ENCODE data around the gene ARHGEF39. TPM values are rescaled to one million over a fixed set of nuclear protein-coding genes. Genes with fewer than 3 reads are reported as not detected.

Gene ARHGEF39
- total RNA-seq, 2 experiments from 2014 or later = 28.1 to 28.2 TPM

- DNase-seq = no peak
- intact Hi-C loops (cut with micrococcal nuclease) = no loop called here
- Mint-ChIP-seq H3K27ac (no peak overlapping the region), H3K4me3 (peak overlapping the region; percentile 75), H3K4me1 (ENCODE audit: low read depth) (peaks cover 21% of the 10 kb centered on the region), H3K36me3 (no peaks in the 10 kb centered on the region), H3K27me3 (no peaks in the 10 kb centered on the region), H3K9me3 (no peaks in the 10 kb centered on the region)
- ChIA-PET CTCF (interaction anchor here (1.5 to 5.2 kb wide), 4 partner anchors 32 to 79 kb away, joined by 4 to 21 read pairs (median 14); partner anchors contain the start of genes CCDC107 and RMRP), POLR2A (interaction anchor here (1.2 to 1.5 kb wide), 3 partner anchors 32 to 44 kb away, joined by 4 to 8 read pairs (median 4); partner anchors contain the start of genes CCDC107 and RMRP)
These were observed 25.3 kb upstream of the ARHGEF39 start for GRCh38 chr9:35690294-35690613.

- Mint-ChIP-seq H3K4me3 (peak within 1 kb of the TSS; percentile 75), H3K27ac (peak within 1 kb of the TSS; percentile 45), H3K9me3 (no peaks in the 10 kb centered on the region), H3K36me3 (no peaks in the 10 kb centered on the region), H3K27me3 (no peaks in the 10 kb centered on the region), H3K4me1 (ENCODE audit: low read depth) (peaks cover 21% of the 10 kb centered on the region)
- intact Hi-C loops (cut with micrococcal nuclease) = loop anchor here (2.0 to 5.0 kb wide), 3 partner anchors 25 to 813 kb away; partner anchors contain the start of gene ARHGEF39
- DNase-seq = no peak
- ChIA-PET CTCF (interaction anchor here (1.5 to 5.2 kb wide), 5 partner anchors 25 to 78 kb away, joined by 4 to 21 read pairs (median 7); partner anchors contain the start of genes ARHGEF39, CCDC107 and RMRP), POLR2A (interaction anchor here (1.2 to 1.8 kb wide), 4 partner anchors 32 to 43 kb away, joined by 4 to 8 read pairs (median 5); partner anchors contain the start of genes CCDC107, CREB3, RMRP and TLN1)
These were observed 24.7 kb upstream of the ARHGEF39 start, which contains the start of gene TPM2 for GRCh38 chr9:35689542-35690293. TSS of gene TPM2 (minus strand) at chr9:35689925. CDS start at chr9:35689817, 108 bp downstream.

- intact Hi-C loops (cut with micrococcal nuclease) = loop anchor here (2.0 to 5.0 kb wide), 3 partner anchors 24 to 813 kb away; partner anchors contain the start of gene ARHGEF39
- no peaks in the 10 kb centered on the region for H3K9me3 Mint-ChIP-seq
- H3K27ac Mint-ChIP-seq = peak overlapping the region; percentile 45
- ChIA-PET CTCF (interaction anchor here (0.6 to 5.2 kb wide), 13 partner anchors 8 to 77 kb away, joined by 3 to 28 read pairs (median 4); partner anchors contain the start of genes ARHGEF39, CCDC107, RMRP and TLN1), POLR2A (interaction anchor here (1.5 to 1.8 kb wide), 2 partner anchors 42 to 43 kb away, joined by 4 to 6 read pairs; partner anchors contain the start of genes CREB3 and TLN1)
- H3K4me3 Mint-ChIP-seq = peak overlapping the region; percentile 4
- no peaks in the 10 kb centered on the region for H3K27me3 Mint-ChIP-seq
- H3K36me3 Mint-ChIP-seq = no peaks in the 10 kb centered on the region
- peaks cover 21% of the 10 kb centered on the region for H3K4me1 Mint-ChIP-seq (ENCODE audit: low read depth)
- DNase-seq = no peak
These were observed 23.9 kb upstream of the ARHGEF39 start for GRCh38 chr9:35688558-35689541.

- Mint-ChIP-seq H3K27me3 (no peaks in the 10 kb centered on the region), H3K36me3 (no peaks in the 10 kb centered on the region), H3K9me3 (no peaks in the 10 kb centered on the region), H3K27ac (peak overlapping the region; percentile 20), H3K4me1 (ENCODE audit: low read depth) (peaks cover 21% of the 10 kb centered on the region), H3K4me3 (no peak overlapping the region)
- no peak for DNase-seq
- ChIA-PET CTCF (interaction anchor here (0.6 to 5.2 kb wide), 13 partner anchors 9 to 76 kb away, joined by 3 to 28 read pairs (median 4); partner anchors contain the start of genes ARHGEF39, CCDC107, RMRP and TLN1), POLR2A (interaction anchor here (1.8 kb wide), 1 partner anchor 44 kb away, joined by 6 read pairs; the partner anchor contains the start of genes CREB3 and TLN1)
- intact Hi-C loops (cut with micrococcal nuclease) = loop anchor here (2.0 to 5.0 kb wide), 3 partner anchors 23 to 814 kb away; partner anchors contain the start of gene ARHGEF39
These were observed 23.1 kb upstream of the ARHGEF39 start for GRCh38 chr9:35687972-35688557.

GRCh38 chr9:35687306-35687705 is 22.3 kb upstream of the ARHGEF39 start:
- Mint-ChIP-seq H3K9me3 (no peaks in the 10 kb centered on the region), H3K27ac (no peak overlapping the region), H3K4me1 (ENCODE audit: low read depth) (peaks cover 21% of the 10 kb centered on the region), H3K27me3 (no peaks in the 10 kb centered on the region), H3K36me3 (no peaks in the 10 kb centered on the region), H3K4me3 (no peak overlapping the region)
- CTCF ChIA-PET = interaction anchor here (1.4 to 5.2 kb wide), 5 partner anchors 10 to 76 kb away, joined by 4 to 28 read pairs (median 20); partner anchors contain the start of genes CCDC107 and RMRP
- no peak for DNase-seq
- intact Hi-C loops (cut with micrococcal nuclease) = loop anchor here (5.0 kb wide), 1 partner anchor 815 kb away; no protein-coding TSS in a partner anchor
- POLR2A ChIA-PET = no interaction called here

- Mint-ChIP-seq H3K4me1 (ENCODE audit: low read depth) (peaks cover 21% of the 10 kb centered on the region), H3K4me3 (no peak overlapping the region), H3K27ac (no peak overlapping the region), H3K9me3 (no peaks in the 10 kb centered on the region), H3K36me3 (no peaks in the 10 kb centered on the region), H3K27me3 (no peaks in the 10 kb centered on the region)
- POLR2A ChIA-PET = no interaction called here
- CTCF ChIA-PET = interaction anchor here (1.2 to 4.7 kb wide), 3 partner anchors 8 to 75 kb away, joined by 3 to 26 read pairs (median 8); no protein-coding TSS in a partner anchor
- intact Hi-C loops (cut with micrococcal nuclease) = loop anchor here (5.0 kb wide), 1 partner anchor 816 kb away; no protein-coding TSS in a partner anchor
- no peak for DNase-seq
These were observed 21.5 kb upstream of the ARHGEF39 start for GRCh38 chr9:35686222-35687203.

GRCh38 chr9:35685506-35685905 is 20.5 kb upstream of the ARHGEF39 start:
- intact Hi-C loops (cut with micrococcal nuclease) = loop anchor here (5.0 kb wide), 1 partner anchor 817 kb away; no protein-coding TSS in a partner anchor
- CTCF ChIA-PET = interaction anchor here (1.2 to 4.7 kb wide), 2 partner anchors 9 to 11 kb away, joined by 3 to 26 read pairs; no protein-coding TSS in a partner anchor
- Mint-ChIP-seq H3K4me3 (no peak overlapping the region), H3K36me3 (no peaks in the 10 kb centered on the region), H3K9me3 (no peaks in the 10 kb centered on the region), H3K4me1 (ENCODE audit: low read depth) (peaks cover 16% of the 10 kb centered on the region), H3K27me3 (no peaks in the 10 kb centered on the region), H3K27ac (no peak overlapping the region)
- DNase-seq = no peak
- POLR2A ChIA-PET = no interaction called here

GRCh38 chr9:35684921-35685320 is 19.9 kb upstream of the ARHGEF39 start:
- peaks cover 16% of the 10 kb centered on the region for H3K4me1 Mint-ChIP-seq (ENCODE audit: low read depth)
- DNase-seq = no peak
- CTCF ChIA-PET = interaction anchor here (4.7 kb wide), 1 partner anchor 12 kb away, joined by 26 read pairs; no protein-coding TSS in a partner anchor
- intact Hi-C loops (cut with micrococcal nuclease) = loop anchor here (5.0 kb wide), 1 partner anchor 817 kb away; no protein-coding TSS in a partner anchor
- H3K36me3 Mint-ChIP-seq = no peaks in the 10 kb centered on the region
- H3K27ac Mint-ChIP-seq = no peak overlapping the region
- no peaks in the 10 kb centered on the region for H3K27me3 Mint-ChIP-seq
- no peaks in the 10 kb centered on the region for H3K9me3 Mint-ChIP-seq
- POLR2A ChIA-PET = no interaction called here
- no peak overlapping the region for H3K4me3 Mint-ChIP-seq

- Mint-ChIP-seq H3K4me1 (ENCODE audit: low read depth) (peaks cover 6% of the 10 kb centered on the region), H3K4me3 (no peak overlapping the region), H3K27ac (no peak overlapping the region), H3K9me3 (no peaks in the 10 kb centered on the region), H3K36me3 (no peaks in the 10 kb centered on the region), H3K27me3 (no peaks in the 10 kb centered on the region)
- DNase-seq = no peak
- CTCF ChIA-PET = interaction anchor here (1.0 to 4.7 kb wide), 2 partner anchors 13 to 29 kb away, joined by 4 to 26 read pairs; no protein-coding TSS in a partner anchor
- POLR2A ChIA-PET = no interaction called here
- intact Hi-C loops (cut with micrococcal nuclease) = no loop called here
These were observed 18.3 kb upstream of the ARHGEF39 start for GRCh38 chr9:35683323-35683722.
